LHCN-M2 (cell line): Measurements from ENCODE around the gene TEX50. TPM values are rescaled to one million over a fixed set of nuclear protein-coding genes. Genes with fewer than 3 reads are reported as not detected.
"Not testable (repeated sequence)": the region's sequence is repeated elsewhere in the genome, so short reads cannot be mapped to it uniquely, and the experiment has no call there.

Experiments used
- DNase-seq: peaks from one replicate; pipeline ENCODE4 v3.0.0-alpha.2; 2012; ENCODE audit warnings: low read depth
- total RNA-seq: library from RNA; depleted of rRNA; stranded (reverse); fragments of >200 nt; gene quantifications from 2 replicates; pipeline ENCODE4 v1.2.3, GENCODE V29; 2014; rRNA removed

The TEX50 gene
- total RNA-seq, 1 experiment from 2014 or later: not detected

- DNase-seq: no peak
Observed at GRCh38 chr1:173661763-173662162, 26.6 kb downstream of the TEX50 start.

GRCh38 chr1:173663159-173663558 lies 28.0 kb downstream of the TEX50 start:
- peak; percentile 61 for DNase-seq

- peak; percentile 71 for DNase-seq
Observed at GRCh38 chr1:173666646-173667045, 31.5 kb downstream of the TEX50 start.

DNA sequence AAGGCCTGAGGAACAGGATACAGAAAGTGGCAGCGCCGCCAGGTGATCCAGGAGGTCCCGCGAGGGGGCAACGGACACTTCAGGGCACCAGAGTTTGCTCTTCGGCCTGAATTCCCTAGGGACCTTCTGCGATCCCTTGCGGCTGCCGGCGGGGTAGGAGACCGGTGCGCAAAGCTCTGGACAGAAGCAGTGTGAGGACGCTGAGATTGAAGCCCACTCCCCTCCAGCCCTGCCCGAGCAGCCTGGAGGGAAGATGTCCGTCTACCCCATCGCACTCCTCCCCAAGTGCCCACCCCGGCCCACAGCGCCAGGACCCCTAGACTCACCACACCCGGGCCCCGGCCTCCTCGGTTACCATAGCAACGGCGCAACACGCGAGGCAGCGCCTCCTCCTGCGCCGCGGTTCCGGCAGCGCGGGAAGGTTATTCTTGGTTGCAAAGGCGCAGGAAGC lies 34.4 kb downstream of the TEX50 start, which contains the start of gene ANKRD45:
TSS of gene ANKRD45 (minus strand) at position 361 of the 451 bp plus-strand sequence. CDS start 10,433 bp downstream, outside the sequence.
- DNase-seq: peak; percentile 40

DNA sequence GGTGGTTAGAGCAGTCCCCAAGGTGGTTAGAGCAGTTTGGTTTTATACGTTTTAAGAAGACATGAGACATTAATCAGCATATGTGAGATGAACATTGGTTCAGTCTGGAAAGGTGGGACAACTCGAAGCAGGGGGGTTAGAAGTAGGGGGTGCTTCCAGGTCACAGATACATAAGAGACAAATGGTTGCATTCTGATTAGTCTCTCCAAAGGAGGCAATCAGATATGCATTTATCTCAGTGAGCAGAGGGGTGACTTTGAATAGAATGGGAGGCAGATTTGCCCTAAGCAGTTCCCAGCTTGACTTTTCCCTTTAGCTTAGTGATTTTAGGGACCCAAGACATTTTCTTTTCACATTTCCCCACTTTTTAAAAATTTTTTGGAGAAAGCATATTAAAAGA lies 39.4 kb downstream of the TEX50 start:
- not testable (repeated sequence) for DNase-seq

GRCh38 chr1:173680152-173680551 lies 45.0 kb downstream of the TEX50 start:
- not testable (repeated sequence) for DNase-seq

GRCh38 chr1:173682184-173682583 lies 47.0 kb downstream of the TEX50 start:
- no peak for DNase-seq

DNA sequence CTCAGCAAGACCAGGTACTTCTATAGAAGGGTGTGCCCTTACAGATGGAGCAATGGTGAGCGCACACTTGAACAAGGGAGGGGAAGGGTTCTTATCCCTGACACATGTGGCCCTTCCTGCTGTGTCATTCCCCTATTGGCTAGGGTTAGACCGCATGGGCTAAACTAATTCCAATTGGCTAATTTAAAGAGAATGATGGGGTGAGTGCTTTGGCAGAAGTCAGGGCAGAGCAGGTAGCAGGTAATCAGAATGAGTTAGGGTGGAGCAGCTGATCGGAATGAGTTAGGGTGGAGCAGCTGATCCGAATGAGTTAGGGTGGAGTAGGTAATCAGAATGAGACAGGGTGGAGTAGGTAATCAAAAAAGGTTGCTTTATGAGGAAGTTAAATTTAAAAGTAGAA lies 48.7 kb downstream of the TEX50 start:
- not testable (repeated sequence) for DNase-seq

- DNase-seq: not testable (repeated sequence)
Observed at GRCh38 chr1:173685121-173685520, 50.0 kb downstream of the TEX50 start.

Other genes with a start within 250 kb of the TEX50 start
- gene PRDX6, start 158.0 kb upstream of the TEX50 start, total RNA-seq: 235 and 258 TPM in 2 replicates
- gene SLC9C2, start 32.3 kb upstream of the TEX50 start, total RNA-seq: not detected in 2 replicates
- gene ANKRD45, start 34.5 kb downstream of the TEX50 start, total RNA-seq: 0.13 TPM in 1 of 2 replicates, not detected in the other
- gene KLHL20, start 79.6 kb downstream of the TEX50 start, total RNA-seq: 32.8 and 33.0 TPM in 2 replicates
- gene DARS2, start 189.3 kb downstream of the TEX50 start, total RNA-seq: 22.2 and 27.1 TPM in 2 replicates
- 31.1 and 32.9 TPM in 2 replicates for gene CENPL, start 189.5 kb downstream of the TEX50 start, total RNA-seq
- 337 and 409 TPM in 2 replicates for gene GAS5, start 232.7 kb downstream of the TEX50 start, total RNA-seq
- gene ZBTB37, start 233.0 kb downstream of the TEX50 start, total RNA-seq: 4.3 and 4.9 TPM in 2 replicates